C4-2B (cell line): ENCODE measurements around the gene SLC16A11.

ENCODE experiments used
- ZFX ChIP-seq: fragments of 450-650 bp; IDR thresholded peaks from 2 replicates; pipeline ENCODE4 v1.6.1; 2017
- TF ChIP-seq, protein P1 (sequence below): fragments of 450-650 bp; conservative IDR thresholded peaks from 2 replicates; pipeline ENCODE4 v1.5.1; 2017; ENCODE audit warnings: mild to moderate bottlenecking

GRCh38 chr17:6995500-6996255 is 48.2 kb downstream of the SLC16A11 start, which contains the start of gene ALOX12:
- TF ChIP-seq, protein P1, sequence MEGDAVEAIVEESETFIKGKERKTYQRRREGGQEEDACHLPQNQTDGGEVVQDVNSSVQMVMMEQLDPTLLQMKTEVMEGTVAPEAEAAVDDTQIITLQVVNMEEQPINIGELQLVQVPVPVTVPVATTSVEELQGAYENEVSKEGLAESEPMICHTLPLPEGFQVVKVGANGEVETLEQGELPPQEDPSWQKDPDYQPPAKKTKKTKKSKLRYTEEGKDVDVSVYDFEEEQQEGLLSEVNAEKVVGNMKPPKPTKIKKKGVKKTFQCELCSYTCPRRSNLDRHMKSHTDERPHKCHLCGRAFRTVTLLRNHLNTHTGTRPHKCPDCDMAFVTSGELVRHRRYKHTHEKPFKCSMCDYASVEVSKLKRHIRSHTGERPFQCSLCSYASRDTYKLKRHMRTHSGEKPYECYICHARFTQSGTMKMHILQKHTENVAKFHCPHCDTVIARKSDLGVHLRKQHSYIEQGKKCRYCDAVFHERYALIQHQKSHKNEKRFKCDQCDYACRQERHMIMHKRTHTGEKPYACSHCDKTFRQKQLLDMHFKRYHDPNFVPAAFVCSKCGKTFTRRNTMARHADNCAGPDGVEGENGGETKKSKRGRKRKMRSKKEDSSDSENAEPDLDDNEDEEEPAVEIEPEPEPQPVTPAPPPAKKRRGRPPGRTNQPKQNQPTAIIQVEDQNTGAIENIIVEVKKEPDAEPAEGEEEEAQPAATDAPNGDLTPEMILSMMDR = no peak
- no peak for TF ChIP-seq ZFX
